NCI-H526 treated with DMSO at 0.1 percent for 48 hours (cell line): ENCODE measurements around the gene MGRN1.

Experiments
- DNase-seq: peaks from one replicate; lab custom pipeline; 2025; lab: John Stamatoyannopoulos, UW

MGRN1 gene

GRCh38 chr16:4687946-4688673, 63.5 kb downstream of the MGRN1 start:
- no peak for DNase-seq

GRCh38 chr16:4688674-4689045, 64.0 kb downstream of the MGRN1 start:
- no peak for DNase-seq

- DNase-seq: no peak
These were observed 64.6 kb downstream of the MGRN1 start for GRCh38 chr16:4689091-4689671.

GRCh38 chr16:4689864-4690704, 65.5 kb downstream of the MGRN1 start:
- DNase-seq: no peak

GRCh38 chr16:4690946-4691665, 66.5 kb downstream of the MGRN1 start:
- DNase-seq: no peak

- no peak for DNase-seq
These were observed 67.2 kb downstream of the MGRN1 start for GRCh38 chr16:4691666-4692412.

GRCh38 chr16:4692460-4693295, 68.1 kb downstream of the MGRN1 start:
- DNase-seq: no peak

- DNase-seq: peak; percentile 74
These were observed 68.8 kb downstream of the MGRN1 start, which contains the start of gene NUDT16L1 for GRCh38 chr16:4693296-4693955. NUDT16L1 (plus strand) TSS chr16:4693562; CDS start chr16:4693727, 165 bp downstream.

GRCh38 chr16:4693956-4694641, 69.5 kb downstream of the MGRN1 start:
- no peak for DNase-seq

GRCh38 chr16:4694642-4695451, 70.2 kb downstream of the MGRN1 start:
- DNase-seq: no peak

- DNase-seq: no peak
These were observed 71.0 kb downstream of the MGRN1 start for GRCh38 chr16:4695473-4696171.

GRCh38 chr16:4696172-4696904, 71.7 kb downstream of the MGRN1 start:
- no peak for DNase-seq

GRCh38 chr16:4696905-4697847, 72.5 kb downstream of the MGRN1 start:
- no peak for DNase-seq

GRCh38 chr16:4697848-4698291, 73.2 kb downstream of the MGRN1 start:
- DNase-seq: no peak

GRCh38 chr16:4698321-4699045, 73.9 kb downstream of the MGRN1 start:
- DNase-seq: no peak
